Loucy (cell line): ENCODE data around the gene CTSS.
A peak's percentile ranks its signal among the peaks of the same experiment; 100 is the strongest.

Source experiments
- H2AFZ ChIP-seq: fragments of 200-600 bp; sonication (generic); 2 replicates; pipeline ENCODE4 v1.6.0; 2016; ENCODE audit warnings: antibody characterized with exemption, mild to moderate bottlenecking, low read length, moderate library complexity
- H3F3A ChIP-seq: fragments of 200-600 bp; 2 replicates; pipeline ENCODE4 v1.6.0; 2016; ENCODE audit warnings: antibody characterized with exemption, low read depth, mild to moderate bottlenecking
- H3K27me3 ChIP-seq: fragments of 200-600 bp; sonication (generic); 2 replicates; pipeline ENCODE4 v1.6.1; 2014; ENCODE audit warnings: low read length, mild to moderate bottlenecking; ENCODE audit not compliant: insufficient read depth, poor library complexity, severe bottlenecking
- H3K36me3 ChIP-seq: fragments of 200-600 bp; sonication (generic); 2 replicates; pipeline ENCODE4 v1.6.1; 2016; ENCODE audit warnings: low read length; ENCODE audit not compliant: insufficient read depth
- H3K4me1 ChIP-seq: fragments of 200-600 bp; sonication (generic); 2 replicates; pipeline ENCODE4 v1.5.1; 2014; ENCODE audit warnings: low read length, mild to moderate bottlenecking; ENCODE audit not compliant: insufficient read depth, poor library complexity, severe bottlenecking
- H3K4me2 ChIP-seq: fragments of 200-600 bp; sonication (generic); 2 replicates; pipeline ENCODE4 v1.6.0; 2014; ENCODE audit warnings: antibody characterized with exemption, low read length, low read depth, mild to moderate bottlenecking; ENCODE audit not compliant: poor library complexity, severe bottlenecking
- H3K4me3 ChIP-seq: fragments of 200-600 bp; sonication (generic); 2 replicates; pipeline ENCODE4 v1.5.1; 2014; ENCODE audit warnings: low read length, mild to moderate bottlenecking, mixed read lengths; ENCODE audit not compliant: poor library complexity, severe bottlenecking
- H3K79me2 ChIP-seq: fragments of 200-600 bp; sonication (generic); 2 replicates; pipeline ENCODE4 v1.6.1; 2014; ENCODE audit warnings: low read length; ENCODE audit not compliant: insufficient read depth
- H3K9ac ChIP-seq: fragments of 200-600 bp; sonication (generic); 2 replicates; pipeline ENCODE4 v1.6.0; 2014; ENCODE audit warnings: mild to moderate bottlenecking, low read depth, low read length, moderate library complexity; ENCODE audit not compliant: poor library complexity, severe bottlenecking
- H3K9me2 ChIP-seq: fragments of 200-600 bp; sonication (generic); replicated peaks from 2 replicates; pipeline ENCODE4 v1.6.1; 2016; ENCODE audit warnings: low read depth, low read length, mixed read lengths
- H3K9me3 ChIP-seq: fragments of 200-600 bp; sonication (generic); 2 replicates; pipeline ENCODE4 v1.6.1; 2014; ENCODE audit warnings: mild to moderate bottlenecking, antibody characterized with exemption, low read length, low read depth; ENCODE audit not compliant: insufficient read depth
- H4K20me1 ChIP-seq: fragments of 200-600 bp; sonication (generic); 2 replicates; pipeline ENCODE4 v1.6.0; 2014; ENCODE audit warnings: antibody characterized with exemption, low read length, mild to moderate bottlenecking; ENCODE audit not compliant: insufficient read depth, poor library complexity, severe bottlenecking
- CTCF ChIP-seq: fragments of 200-600 bp; sonication (generic); conservative IDR thresholded peaks from 2 replicates; pipeline ENCODE4 v1.5.1; 2014; ENCODE audit warnings: mild to moderate bottlenecking, antibody characterized with exemption, low read length
- EZH2phosphoT487 ChIP-seq: fragments of 200-600 bp; IDR thresholded peaks from 2 replicates; pipeline ENCODE4 v1.6.1; 2018; ENCODE audit warnings: antibody characterized with exemption, mild to moderate bottlenecking, moderate library complexity, borderline replicate concordance

Gene CTSS

GRCh38 chr1:150730130-150730721 lies 35.4 kb downstream of the CTSS start:
- Histone ChIP-seq H3K79me2 (no peaks in the 10 kb centered on the region), H3K9ac (no peak overlapping the region), H3K27me3 (no peaks in the 10 kb centered on the region), H3K36me3 (no peaks in the 10 kb centered on the region), H3K4me1 (no peaks in the 10 kb centered on the region), H4K20me1 (no peaks in the 10 kb centered on the region), H3K9me3 (no peaks in the 10 kb centered on the region), H2AFZ (peak overlapping the region; percentile 66; the same call in 1 of the 2 replicates), H3K4me3 (no peak overlapping the region), H3F3A (no peaks in the 10 kb centered on the region), H3K4me2 (no peak overlapping the region), H3K9me2 (no peaks in the 10 kb centered on the region)
- TF ChIP-seq EZH2phosphoT487, result no peak
- no peak for TF ChIP-seq CTCF

GRCh38 chr1:150724336-150724735 lies 41.2 kb downstream of the CTSS start:
- Histone ChIP-seq H3F3A (no peaks in the 10 kb centered on the region), H3K4me2 (no peak overlapping the region), H3K9me3 (no peaks in the 10 kb centered on the region), H3K79me2 (no peaks in the 10 kb centered on the region), H3K9ac (no peak overlapping the region), H3K27me3 (no peaks in the 10 kb centered on the region), H2AFZ (no peak overlapping the region), H3K4me1 (no peaks in the 10 kb centered on the region), H3K36me3 (no peaks in the 10 kb centered on the region), H3K9me2 (no peaks in the 10 kb centered on the region), H4K20me1 (no peaks in the 10 kb centered on the region), H3K4me3 (no peak overlapping the region)
- TF ChIP-seq CTCF, result no peak
- no peak for TF ChIP-seq EZH2phosphoT487

GRCh38 chr1:150720703-150721102 lies 44.9 kb downstream of the CTSS start, which contains the start of gene HORMAD1:
Gene HORMAD1, minus strand, starts transcription at chr1:150720895. Its CDS starts 1,390 bp downstream, at chr1:150719505.
- Histone ChIP-seq H3K4me3 (no peak within 1 kb of the TSS), H3K9me3 (no peaks in the 10 kb centered on the region), H3K9ac (no peak within 1 kb of the TSS), H2AFZ (no peak within 1 kb of the TSS), H3K9me2 (no peaks in the 10 kb centered on the region), H3F3A (no peaks in the 10 kb centered on the region), H3K36me3 (no peaks in the 10 kb centered on the region), H4K20me1 (no peaks in the 10 kb centered on the region), H3K27me3 (no peaks in the 10 kb centered on the region), H3K79me2 (no peaks in the 10 kb centered on the region), H3K4me1 (no peaks in the 10 kb centered on the region), H3K4me2 (no peak within 1 kb of the TSS)
- TF ChIP-seq CTCF, result no peak
- TF ChIP-seq EZH2phosphoT487, result no peak
